Fibroblast of mammary gland (primary cell): Measurements from ENCODE around the gene MYO1H.

Experiments used
- DNase-seq: peaks from one replicate; pipeline ENCODE4 v3.0.0-alpha.2; 2010; ENCODE audit warnings: low read depth
- H3K4me3 ChIP-seq: 2 replicates; pipeline ENCODE4 v1.5.1; 2011; ENCODE audit warnings: low read depth, mild to moderate bottlenecking, low read length, moderate library complexity; ENCODE audit not compliant: control insufficient read depth
- TF ChIP-seq, protein P1 (sequence below): conservative IDR thresholded peaks from 2 replicates; pipeline ENCODE4 v1.5.1; 2011; ENCODE audit warnings: low read depth, low read length, inconsistent platforms; ENCODE audit not compliant: control insufficient read depth, insufficient read depth

Gene MYO1H

GRCh38 chr12:109440851-109441490, 93.3 kb downstream of the MYO1H start:
- H3K4me3 ChIP-seq, result no peak overlapping the region
- no peak for DNase-seq
- TF ChIP-seq, protein P1, sequence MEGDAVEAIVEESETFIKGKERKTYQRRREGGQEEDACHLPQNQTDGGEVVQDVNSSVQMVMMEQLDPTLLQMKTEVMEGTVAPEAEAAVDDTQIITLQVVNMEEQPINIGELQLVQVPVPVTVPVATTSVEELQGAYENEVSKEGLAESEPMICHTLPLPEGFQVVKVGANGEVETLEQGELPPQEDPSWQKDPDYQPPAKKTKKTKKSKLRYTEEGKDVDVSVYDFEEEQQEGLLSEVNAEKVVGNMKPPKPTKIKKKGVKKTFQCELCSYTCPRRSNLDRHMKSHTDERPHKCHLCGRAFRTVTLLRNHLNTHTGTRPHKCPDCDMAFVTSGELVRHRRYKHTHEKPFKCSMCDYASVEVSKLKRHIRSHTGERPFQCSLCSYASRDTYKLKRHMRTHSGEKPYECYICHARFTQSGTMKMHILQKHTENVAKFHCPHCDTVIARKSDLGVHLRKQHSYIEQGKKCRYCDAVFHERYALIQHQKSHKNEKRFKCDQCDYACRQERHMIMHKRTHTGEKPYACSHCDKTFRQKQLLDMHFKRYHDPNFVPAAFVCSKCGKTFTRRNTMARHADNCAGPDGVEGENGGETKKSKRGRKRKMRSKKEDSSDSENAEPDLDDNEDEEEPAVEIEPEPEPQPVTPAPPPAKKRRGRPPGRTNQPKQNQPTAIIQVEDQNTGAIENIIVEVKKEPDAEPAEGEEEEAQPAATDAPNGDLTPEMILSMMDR, result no peak

- TF ChIP-seq, protein P1, result no peak
These were observed 96.1 kb downstream of the MYO1H start for GRCh38 chr12:109443794-109444193.

GRCh38 chr12:109444259-109444658, 96.6 kb downstream of the MYO1H start:
- no peak overlapping the region for H3K4me3 ChIP-seq
- DNase-seq, result no peak
- TF ChIP-seq, protein P1, result no peak

More at GRCh38 chr12:109443794-109444193, 96.1 kb downstream of the MYO1H start:
- no peak overlapping the region for H3K4me3 ChIP-seq
- DNase-seq, result no peak

- TF ChIP-seq, protein P1, result no peak
- peak; percentile 60 for DNase-seq
- no peak overlapping the region for H3K4me3 ChIP-seq
These were observed 97.5 kb downstream of the MYO1H start for GRCh38 chr12:109445191-109445609.

- TF ChIP-seq, protein P1, result no peak
- H3K4me3 ChIP-seq, result no peak overlapping the region
- DNase-seq, result no peak
These were observed 99.2 kb downstream of the MYO1H start for GRCh38 chr12:109446869-109447268.

GRCh38 chr12:109447482-109447881, 99.8 kb downstream of the MYO1H start:
- no peak for DNase-seq
- H3K4me3 ChIP-seq, result no peak overlapping the region
- TF ChIP-seq, protein P1, result no peak

DNA sequence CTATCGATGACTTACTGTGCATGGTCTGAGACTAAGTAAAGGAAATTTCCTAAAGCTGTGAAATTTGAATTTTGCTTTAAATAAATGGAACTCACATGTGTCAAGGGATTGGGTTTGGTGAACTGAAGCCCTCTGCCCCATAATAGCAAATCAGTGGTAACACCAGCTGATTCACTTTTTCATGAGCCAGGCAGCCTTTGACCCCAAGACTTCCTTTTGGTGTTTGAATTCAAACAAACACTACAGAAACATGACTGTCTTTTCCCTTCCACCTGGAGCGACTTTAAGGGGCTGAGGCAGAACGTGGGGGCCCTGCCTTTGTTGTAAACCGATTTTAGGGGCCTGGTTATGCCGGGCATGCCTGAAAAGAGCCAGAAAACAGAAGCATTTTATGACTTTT, 100.6 kb downstream of the MYO1H start:
- TF ChIP-seq, protein P1, result no peak
- DNase-seq, result no peak
- H3K4me3 ChIP-seq, result no peak overlapping the region
